Trophoblast cell (in vitro differentiated cells and primary cell): Measurements from ENCODE around the gene CSF1.
A peak's percentile ranks its signal among the peaks of the same experiment; 100 is the strongest.

Experiments
- DNase-seq, 2 donors: peaks; one replicate each; pipeline ENCODE4 v3.0.0-alpha.2; 2016
- H2AFZ ChIP-seq: 2 replicates; pipeline ENCODE4 v1.6.1; 2013; ENCODE audit warnings: low read length, moderate library complexity, mild to moderate bottlenecking; ENCODE audit not compliant: insufficient read depth, poor library complexity
- H2AK5ac ChIP-seq: 2 replicates; pipeline ENCODE4 v1.6.1; 2013; ENCODE audit warnings: mild to moderate bottlenecking, low read length
- H2BK120ac ChIP-seq: 2 replicates; pipeline ENCODE4 v1.6.1; 2013; ENCODE audit warnings: low read length, mild to moderate bottlenecking, moderate library complexity; ENCODE audit not compliant: insufficient read depth, poor library complexity
- H2BK12ac ChIP-seq: 2 replicates; pipeline ENCODE4 v1.6.1; 2013; ENCODE audit warnings: mild to moderate bottlenecking, low read length, moderate library complexity
- H2BK5ac ChIP-seq: 2 replicates; pipeline ENCODE4 v1.6.1; 2013; ENCODE audit warnings: low read length, low read depth, moderate library complexity, mild to moderate bottlenecking; ENCODE audit not compliant: poor library complexity
- H3K14ac ChIP-seq: 2 replicates; pipeline ENCODE4 v1.6.1; 2013; ENCODE audit warnings: mild to moderate bottlenecking, low read length
- H3K18ac ChIP-seq: 2 replicates; pipeline ENCODE4 v1.6.1; 2013; ENCODE audit warnings: mild to moderate bottlenecking, low read length
- H3K23ac ChIP-seq: 2 replicates; pipeline ENCODE4 v1.6.1; 2013; ENCODE audit warnings: low read length
- H3K27ac ChIP-seq: 2 replicates; pipeline ENCODE4 v1.5.1; 2013; ENCODE audit warnings: low read depth, mild to moderate bottlenecking, inconsistent platforms, low read length, moderate library complexity
- H3K27me3 ChIP-seq: 2 replicates; pipeline ENCODE4 v1.6.1; 2013; ENCODE audit warnings: inconsistent platforms, mild to moderate bottlenecking, low read length, moderate library complexity; ENCODE audit not compliant: insufficient read depth
- H3K36me3 ChIP-seq, 2 experiments: 1 replicate in 1 of 2; 2 replicates in 1 of 2; pipeline ENCODE4 v1.6.1; 2013; ENCODE audit warnings: low read length in 2 of 2, mild to moderate bottlenecking in 2 of 2, moderate library complexity in 1 of 2; ENCODE audit not compliant: insufficient read depth in 2 of 2, control insufficient read depth in 1 of 2
- H3K4ac ChIP-seq: 2 replicates; pipeline ENCODE4 v1.6.1; 2013; ENCODE audit warnings: low read depth, mild to moderate bottlenecking, low read length, moderate library complexity
- H3K4me1 ChIP-seq, 2 experiments: 1 replicate in 1 of 2; 2 replicates in 1 of 2; pipeline ENCODE4 v1.6.1; 2013; ENCODE audit warnings: low read length in 2 of 2, mild to moderate bottlenecking in 2 of 2, moderate library complexity in 1 of 2; ENCODE audit not compliant: insufficient read depth in 2 of 2, control insufficient read depth in 1 of 2
- H3K4me2 ChIP-seq: 2 replicates; pipeline ENCODE4 v1.6.1; 2013; ENCODE audit warnings: inconsistent platforms, mild to moderate bottlenecking, low read length, moderate library complexity
- H3K4me3 ChIP-seq: 2 replicates; pipeline ENCODE4 v1.5.1; 2013; ENCODE audit warnings: mild to moderate bottlenecking, low read depth, low read length, inconsistent platforms
- H3K79me1 ChIP-seq: one replicate; pipeline ENCODE4 v1.6.1; 2013; ENCODE audit warnings: low read length
- H3K79me2 ChIP-seq: 2 replicates; pipeline ENCODE4 v1.6.1; 2013; ENCODE audit warnings: low read length, mild to moderate bottlenecking; ENCODE audit not compliant: control insufficient read depth, insufficient read depth, poor library complexity
- H3K9ac ChIP-seq: 2 replicates; pipeline ENCODE4 v1.6.1; 2013; ENCODE audit warnings: mild to moderate bottlenecking, low read length
- H3K9me3 ChIP-seq: 2 replicates; pipeline ENCODE4 v1.6.1; 2013; ENCODE audit warnings: low read depth, mild to moderate bottlenecking, control low read depth, inconsistent platforms, low read length; ENCODE audit not compliant: insufficient read depth
- H4K12ac ChIP-seq: 2 replicates; pipeline ENCODE4 v1.6.1; 2013; ENCODE audit warnings: low read depth, mild to moderate bottlenecking, low read length, moderate library complexity
- H4K8ac ChIP-seq: 2 replicates; pipeline ENCODE4 v1.6.1; 2013; ENCODE audit warnings: low read depth, mild to moderate bottlenecking, low read length, moderate library complexity
- H4K91ac ChIP-seq: one replicate; pipeline ENCODE4 v1.6.1; 2013; ENCODE audit warnings: low read depth, mild to moderate bottlenecking, low read length, moderate library complexity
- WGBS: extraction: QIAGEN DNeasy Blood & Tissue Kit; methylation state at CpG from one replicate; pipeline ENCODE4 v1.1.7; 2013; ENCODE audit warnings: missing lambda C conversion rate; ENCODE audit not compliant: insufficient read length, insufficient coverage; ENCODE audit errors: extremely low coverage; 5-methylcytosine and 5-hydroxymethylcytosine counted together

CSF1 gene

GRCh38 chr1:109959974-109960744 is 49.5 kb downstream of the CSF1 start:
- peaks cover 7 to 22% of the 10 kb centered on the region in 2 experiments for H3K4me1 ChIP-seq
- H3K4me2 ChIP-seq, result peak overlapping the region; percentile 45
- H3K79me1 ChIP-seq, result peaks cover 22% of the 10 kb centered on the region
- H3K79me2 ChIP-seq, result peaks cover 2% of the 10 kb centered on the region
- no peak overlapping the region for H2AK5ac ChIP-seq
- peak overlapping the region; percentile 86 for H2BK5ac ChIP-seq
- no peak overlapping the region for H3K4ac ChIP-seq
- peak overlapping the region; percentile 58 for H4K8ac ChIP-seq
- H3K27ac ChIP-seq, result peak overlapping the region; percentile 85
- peak; percentile 68 to 90 for DNase-seq
- H3K9me3 ChIP-seq, result no peaks in the 10 kb centered on the region
- no peaks in the 10 kb centered on the region for H3K36me3 ChIP-seq
- H3K14ac ChIP-seq, result peak overlapping the region; percentile 7
- no peak overlapping the region for H2AFZ ChIP-seq
- no peak overlapping the region for H3K4me3 ChIP-seq
- H3K23ac ChIP-seq, result no peak overlapping the region
- WGBS, result no CpG with 5 or more reads among the region's 7 CpGs
- H2BK120ac ChIP-seq, result peak overlapping the region; percentile 88
- peak overlapping the region; percentile 10 for H2BK12ac ChIP-seq
- no peak overlapping the region for H3K9ac ChIP-seq
- H3K27me3 ChIP-seq, result no peaks in the 10 kb centered on the region
- no peak overlapping the region for H3K18ac ChIP-seq
- no peak overlapping the region for H4K12ac ChIP-seq
- H4K91ac ChIP-seq, result peak overlapping the region; percentile 39

- peaks cover 2% of the 10 kb centered on the region for H3K79me2 ChIP-seq
- peak overlapping the region; percentile 85 for H3K27ac ChIP-seq
- no peak overlapping the region for H2AFZ ChIP-seq
- H2AK5ac ChIP-seq, result no peak overlapping the region
- no peak overlapping the region for H4K91ac ChIP-seq
- peaks cover 7 to 22% of the 10 kb centered on the region in 2 experiments for H3K4me1 ChIP-seq
- peak overlapping the region; percentile 88 for H2BK120ac ChIP-seq
- H3K36me3 ChIP-seq, result no peaks in the 10 kb centered on the region
- H3K9ac ChIP-seq, result no peak overlapping the region
- H3K18ac ChIP-seq, result no peak overlapping the region
- H3K23ac ChIP-seq, result no peak overlapping the region
- no peak overlapping the region for H3K4me3 ChIP-seq
- no peak for DNase-seq
- no CpG with 5 or more reads among the region's 1 CpG for whole genome bisulfite sequencing
- H3K4ac ChIP-seq, result no peak overlapping the region
- H2BK12ac ChIP-seq, result no peak overlapping the region
- H3K4me2 ChIP-seq, result peak overlapping the region; percentile 45
- H3K27me3 ChIP-seq, result no peaks in the 10 kb centered on the region
- no peak overlapping the region for H3K14ac ChIP-seq
- H4K8ac ChIP-seq, result no peak overlapping the region
- H4K12ac ChIP-seq, result no peak overlapping the region
- H2BK5ac ChIP-seq, result no peak overlapping the region
- peaks cover 20% of the 10 kb centered on the region for H3K79me1 ChIP-seq
- no peaks in the 10 kb centered on the region for H3K9me3 ChIP-seq
Measured at GRCh38 chr1:109960745-109961094, 50.1 kb downstream of the CSF1 start.

- Histone ChIP-seq H3K4ac (no peak overlapping the region), H2BK120ac (no peak overlapping the region), H3K14ac (no peak overlapping the region), H2AFZ (no peak overlapping the region), H2AK5ac (no peak overlapping the region), H3K9me3 (no peaks in the 10 kb centered on the region), H4K91ac (no peak overlapping the region), H3K4me1 (peaks cover 7 to 15% of the 10 kb centered on the region in 2 experiments), H3K27me3 (no peaks in the 10 kb centered on the region), H3K4me3 (no peak overlapping the region), H4K8ac (no peak overlapping the region), H3K9ac (no peak overlapping the region), H3K36me3 (no peaks in the 10 kb centered on the region), H2BK5ac (no peak overlapping the region), H2BK12ac (no peak overlapping the region), H3K79me1 (peaks cover 18% of the 10 kb centered on the region), H3K79me2 (peaks cover 2% of the 10 kb centered on the region), H3K23ac (no peak overlapping the region), H3K27ac (no peak overlapping the region), H3K18ac (no peak overlapping the region), H4K12ac (no peak overlapping the region), H3K4me2 (no peak overlapping the region)
- no CpG with 5 or more reads among the region's 1 CpG for WGBS
- no peak for DNase-seq
Measured at GRCh38 chr1:109963864-109964263, 53.2 kb downstream of the CSF1 start.

GRCh38 chr1:109969146-109969829 is 58.6 kb downstream of the CSF1 start:
- no peak overlapping the region for H4K12ac ChIP-seq
- H3K9me3 ChIP-seq, result no peaks in the 10 kb centered on the region
- no peak overlapping the region for H2BK12ac ChIP-seq
- no peaks in the 10 kb centered on the region for H3K27me3 ChIP-seq
- no peak overlapping the region for H2AK5ac ChIP-seq
- H3K18ac ChIP-seq, result no peak overlapping the region
- H3K27ac ChIP-seq, result no peak overlapping the region
- H3K4me3 ChIP-seq, result no peak overlapping the region
- H3K9ac ChIP-seq, result no peak overlapping the region
- no peak overlapping the region for H4K91ac ChIP-seq
- no peaks in the 10 kb centered on the region for H3K36me3 ChIP-seq
- no peak overlapping the region for H4K8ac ChIP-seq
- no peak overlapping the region for H3K4ac ChIP-seq
- no peak overlapping the region for H3K4me2 ChIP-seq
- no peak overlapping the region for H2BK120ac ChIP-seq
- no peak overlapping the region for H2BK5ac ChIP-seq
- H3K23ac ChIP-seq, result no peak overlapping the region
- H2AFZ ChIP-seq, result no peak overlapping the region
- no peaks in the 10 kb centered on the region for H3K79me2 ChIP-seq
- no peak for DNase-seq
- H3K14ac ChIP-seq, result no peak overlapping the region
- no peaks in the 10 kb centered on the region for H3K79me1 ChIP-seq
- H3K4me1 ChIP-seq, result no peaks in the 10 kb centered on the region
- WGBS, result no CpG with 5 or more reads among the region's 3 CpGs
